Stimulated activated CD4-positive, alpha-beta T cell treated with anti-CD3 and anti-CD28 coated beads, Interleukin-15, amount 100 ng/mL, for 1 hour (primary cell): ENCODE results near the gene COL5A2.

ENCODE experiments used
- DNase-seq, 2 donors: peaks; one replicate each; pipeline ENCODE4 v3.0.0-alpha.2; 2020; ENCODE audit warnings: low read depth in 1 of 2, low spot score in 1 of 2

Gene COL5A2

DNA sequence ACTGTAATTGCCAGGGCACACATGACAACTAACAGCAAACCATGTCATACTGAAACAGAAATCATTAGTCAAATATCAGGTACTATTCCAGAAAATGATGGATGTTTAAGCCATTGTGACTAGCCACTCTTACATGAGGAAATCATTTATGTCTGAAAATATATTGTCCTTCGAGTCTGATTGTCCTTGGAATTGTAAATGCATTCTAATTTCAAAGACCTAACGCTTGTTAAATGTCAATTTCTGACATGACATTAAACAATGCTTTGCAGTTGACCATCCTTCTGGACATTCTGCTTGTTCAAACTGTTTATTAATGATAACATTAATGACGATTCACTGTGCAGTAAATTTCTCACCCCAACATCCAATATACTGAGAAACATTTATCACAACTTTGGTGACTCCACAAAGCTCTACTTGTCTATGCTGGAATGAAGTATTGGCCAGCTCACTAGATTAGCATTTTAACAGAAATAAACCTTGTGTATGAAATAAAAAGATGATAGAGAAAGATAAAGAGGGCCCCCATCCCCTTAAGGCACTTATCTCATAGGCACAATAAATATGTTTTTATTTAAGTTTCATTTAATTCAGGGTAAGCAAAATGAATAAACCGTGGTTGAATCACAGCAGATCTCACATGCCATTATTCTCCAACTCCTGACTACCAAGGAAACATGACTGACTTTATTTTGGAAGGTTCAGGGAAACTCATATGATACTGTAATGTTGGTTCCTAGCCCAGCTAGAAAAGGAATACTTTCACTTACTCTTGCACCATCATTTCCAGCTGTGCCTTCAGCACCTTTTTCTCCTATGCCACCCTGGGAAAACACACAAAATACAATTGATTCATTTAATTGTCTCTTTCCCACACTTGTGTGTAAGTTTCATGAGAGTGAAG is 123.1 kb downstream of the COL5A2 start:
- no peak for DNase-seq

DNA sequence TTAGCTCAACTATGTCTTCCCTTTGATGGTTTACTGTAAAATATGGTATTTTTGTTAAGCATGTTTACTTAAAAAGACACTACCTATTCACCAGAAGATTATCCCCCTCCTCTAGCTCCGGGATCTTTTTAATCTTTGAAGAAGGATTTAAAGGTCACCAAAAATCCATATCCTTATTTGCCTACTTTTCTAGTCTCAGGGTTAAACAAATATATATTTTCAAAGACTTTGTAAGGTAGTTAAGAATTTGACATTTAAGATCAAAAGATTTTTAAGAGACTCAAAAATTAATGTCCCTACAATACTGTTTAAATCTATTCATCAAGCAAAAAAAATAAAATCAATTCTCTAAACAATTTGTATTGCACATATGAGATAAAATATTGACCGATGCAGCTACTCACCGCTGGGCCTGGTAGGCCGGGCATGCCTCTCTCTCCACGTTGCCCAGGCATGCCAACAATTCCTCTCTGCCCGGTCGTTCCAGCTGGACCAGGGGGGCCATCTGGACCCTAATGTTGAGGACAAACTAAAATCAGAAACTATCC is 129.3 kb downstream of the COL5A2 start:
- no peak for DNase-seq

GRCh38 chr2:189049709-189050164 is 129.8 kb downstream of the COL5A2 start:
- no peak for DNase-seq

GRCh38 chr2:189048189-189048588 is 131.4 kb downstream of the COL5A2 start:
- DNase-seq: no peak

GRCh38 chr2:189047171-189047888 is 132.2 kb downstream of the COL5A2 start:
- DNase-seq: no peak

DNA sequence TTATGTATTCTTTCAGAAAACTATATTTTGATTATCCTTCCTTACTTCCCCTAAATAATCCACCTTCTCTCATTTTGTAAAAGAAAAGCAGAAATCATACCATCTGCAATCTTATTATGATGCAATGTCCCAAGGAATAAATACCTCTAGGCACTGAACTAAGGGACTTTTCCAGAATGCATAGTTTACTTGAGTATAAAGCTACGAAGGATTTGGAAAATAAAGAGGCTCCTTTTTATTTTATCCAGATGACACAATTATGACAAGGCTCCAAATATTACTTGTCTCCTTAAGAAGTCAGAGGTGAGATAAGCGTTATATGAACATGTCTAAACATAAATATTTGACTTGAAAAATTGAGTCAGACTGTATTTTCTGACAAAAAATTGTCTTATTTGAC is 133.2 kb downstream of the COL5A2 start:
- no peak for DNase-seq

DNA sequence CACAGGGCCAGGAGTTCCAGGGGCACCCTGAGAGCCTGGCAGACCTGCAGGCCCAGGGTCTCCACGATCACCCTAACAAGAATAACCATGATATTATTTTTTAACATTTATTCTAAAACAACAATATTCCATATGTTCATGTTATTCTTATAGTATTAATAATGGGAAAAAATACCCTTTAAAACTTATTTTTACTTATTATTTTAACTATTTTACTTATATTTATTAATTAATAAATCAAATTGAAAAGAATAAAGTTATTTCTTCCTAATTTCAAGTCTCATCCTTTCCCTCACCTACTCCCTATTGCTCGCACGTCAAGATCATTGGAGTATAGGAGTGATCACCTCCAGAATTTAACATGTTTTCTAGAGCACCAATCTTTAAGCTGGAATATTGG is 133.7 kb downstream of the COL5A2 start:
- DNase-seq: no peak

DNA sequence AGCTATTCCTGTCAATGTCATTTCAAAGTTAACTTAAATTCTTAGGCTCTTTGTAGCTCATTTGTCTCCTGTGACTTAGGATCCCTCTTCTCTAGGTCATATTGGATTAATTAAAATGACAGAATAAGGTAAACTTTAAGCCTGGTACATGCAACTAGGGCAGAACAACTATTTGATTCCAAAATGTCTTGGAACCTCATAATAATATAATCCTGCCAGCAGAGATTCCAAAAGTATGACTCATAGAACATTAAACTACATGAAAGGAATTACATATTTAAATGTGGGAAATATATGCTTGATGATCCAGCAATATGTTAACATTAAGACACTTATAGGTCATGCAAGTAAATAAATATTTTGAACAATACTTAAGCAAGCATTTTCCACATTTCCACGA is 142.0 kb downstream of the COL5A2 start:
- DNase-seq: no peak

DNA sequence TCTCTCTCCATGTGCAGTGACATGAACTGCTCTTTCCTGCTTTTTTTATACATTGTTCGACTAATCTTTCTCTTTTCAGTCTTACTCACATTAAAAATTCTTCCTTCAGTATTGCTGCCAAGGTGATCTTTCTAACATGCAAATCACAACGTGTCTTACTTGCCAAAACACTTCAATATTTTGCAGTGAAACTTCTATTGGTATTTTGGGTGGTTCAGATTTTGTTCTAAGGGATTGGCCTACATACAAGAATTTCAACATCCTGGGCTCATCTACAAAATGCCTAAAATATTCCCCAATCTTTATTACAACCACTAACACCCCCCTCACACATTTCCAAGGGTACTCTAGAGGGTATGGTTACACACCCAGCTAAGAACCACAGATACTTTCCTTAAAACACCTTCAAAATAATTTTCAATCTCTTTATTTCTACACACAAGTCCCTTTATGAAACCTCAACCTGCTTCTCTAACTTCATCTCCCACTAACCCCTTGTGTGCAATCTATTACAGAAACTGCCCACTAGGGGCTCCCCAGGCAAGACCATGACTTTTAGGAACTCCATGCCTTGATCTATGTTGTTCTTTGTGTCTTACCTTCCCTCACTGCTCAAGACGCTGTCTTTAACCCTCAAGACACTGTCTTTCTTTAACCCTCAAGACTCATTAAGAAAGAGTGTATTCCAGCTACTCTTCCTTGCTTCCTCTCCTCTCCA is 154.5 kb downstream of the COL5A2 start:
- DNase-seq: no peak

GRCh38 chr2:189022492-189022891 is 157.1 kb downstream of the COL5A2 start:
- DNase-seq: no peak

DNA sequence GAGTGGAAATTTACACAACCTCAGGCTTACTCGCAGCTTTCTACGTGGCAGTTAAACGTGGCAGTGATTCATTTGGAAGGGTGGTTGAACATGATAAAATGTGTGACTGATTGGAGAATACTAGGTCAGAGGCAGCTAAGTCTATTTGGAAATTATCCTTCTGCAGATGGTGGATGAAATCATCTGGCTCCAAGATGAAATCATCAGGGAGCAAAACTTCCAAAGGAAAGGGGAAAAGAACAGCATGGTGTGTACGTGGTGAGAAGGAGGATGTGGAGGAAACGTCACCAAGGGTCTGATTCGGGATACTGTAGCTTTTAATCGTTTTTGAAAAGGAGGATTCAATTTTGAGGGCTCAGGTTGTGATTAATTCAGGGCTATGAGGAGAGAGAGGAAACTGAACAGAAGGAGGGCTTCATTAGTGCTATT is 157.5 kb downstream of the COL5A2 start:
- DNase-seq: no peak

DNA sequence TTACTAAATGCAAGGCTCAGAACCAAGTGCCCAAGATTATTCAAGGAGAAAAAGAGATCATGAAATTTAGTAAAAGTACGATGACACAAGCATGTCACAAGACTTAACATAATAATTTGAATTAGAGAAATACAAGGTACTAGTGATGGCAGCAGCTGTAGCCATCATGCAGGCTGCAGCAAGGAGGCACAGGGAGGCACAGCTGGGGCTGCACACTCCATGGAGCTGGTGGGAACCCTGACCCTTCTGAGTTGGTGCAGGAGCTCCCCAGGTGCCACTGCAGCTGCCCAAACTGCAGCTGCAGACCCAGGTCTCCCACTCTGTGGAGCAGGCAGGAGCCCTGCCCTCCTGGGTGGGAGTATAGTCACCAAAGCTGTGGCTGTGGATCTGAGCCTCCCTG is 159.4 kb downstream of the COL5A2 start:
- no peak for DNase-seq

- DNase-seq: no peak
These were observed 160.9 kb downstream of the COL5A2 start for GRCh38 chr2:189018631-189019030.

DNA sequence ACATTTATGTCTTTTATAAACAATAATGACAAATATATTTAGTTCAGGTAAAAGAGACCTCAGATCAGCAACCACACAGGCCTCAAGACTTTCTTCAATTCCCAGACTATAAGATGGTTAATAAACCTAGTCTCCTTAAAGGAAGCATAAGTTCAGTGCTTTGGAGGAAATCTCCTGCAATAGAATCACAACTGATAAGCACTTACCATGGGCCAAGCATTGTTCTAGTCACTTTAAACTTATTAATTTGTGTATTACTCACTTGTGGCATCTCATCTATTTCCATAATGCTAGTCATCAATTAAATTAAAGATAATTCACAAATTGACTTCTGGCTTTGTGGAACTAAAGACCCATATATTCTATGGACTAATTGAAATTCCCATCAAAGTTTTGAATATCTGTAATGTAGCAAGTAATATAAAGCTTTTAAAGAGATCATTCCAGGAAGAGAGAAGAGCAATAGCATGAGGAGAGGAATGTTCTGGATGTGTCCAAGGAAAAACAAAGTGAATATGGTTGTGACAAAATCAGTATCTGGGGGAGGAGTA is 163.2 kb downstream of the COL5A2 start:
- no peak for DNase-seq

GRCh38 chr2:189015359-189015758 is 164.2 kb downstream of the COL5A2 start:
- DNase-seq: no peak

DNA sequence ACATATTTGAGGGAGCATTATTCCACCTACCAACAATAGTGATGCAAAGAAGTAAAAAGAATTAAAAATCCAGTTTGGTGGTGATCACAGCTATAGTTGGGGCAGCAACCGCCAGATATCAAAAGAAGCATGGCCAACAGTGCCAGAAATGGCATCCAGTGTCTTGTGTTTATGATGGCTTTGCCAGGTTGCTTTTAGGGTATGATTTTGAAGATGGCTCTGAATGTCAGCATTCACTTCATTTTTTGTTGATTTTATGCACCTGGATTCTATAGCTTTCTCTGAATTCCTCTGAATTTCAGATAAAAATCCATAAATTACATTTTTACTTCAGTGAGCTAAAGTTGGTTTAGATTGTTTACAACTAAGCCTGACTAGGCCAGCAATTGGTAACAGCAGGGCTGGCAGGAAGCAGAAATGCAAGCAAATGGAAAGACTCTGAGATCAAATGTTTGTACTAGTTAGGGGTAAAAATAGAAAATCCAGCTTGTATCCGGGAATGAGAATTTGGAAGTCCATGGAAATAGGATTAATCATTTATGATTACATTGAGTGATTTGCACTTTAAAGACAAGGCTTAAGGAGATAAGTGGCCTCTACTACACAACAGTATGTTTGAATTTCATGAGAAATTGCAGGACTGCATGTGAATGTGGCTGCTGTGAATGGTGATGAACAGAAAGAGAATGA is 165.0 kb downstream of the COL5A2 start:
- no peak for DNase-seq

GRCh38 chr2:189013671-189014448 is 165.7 kb downstream of the COL5A2 start:
- DNase-seq: no peak

DNA sequence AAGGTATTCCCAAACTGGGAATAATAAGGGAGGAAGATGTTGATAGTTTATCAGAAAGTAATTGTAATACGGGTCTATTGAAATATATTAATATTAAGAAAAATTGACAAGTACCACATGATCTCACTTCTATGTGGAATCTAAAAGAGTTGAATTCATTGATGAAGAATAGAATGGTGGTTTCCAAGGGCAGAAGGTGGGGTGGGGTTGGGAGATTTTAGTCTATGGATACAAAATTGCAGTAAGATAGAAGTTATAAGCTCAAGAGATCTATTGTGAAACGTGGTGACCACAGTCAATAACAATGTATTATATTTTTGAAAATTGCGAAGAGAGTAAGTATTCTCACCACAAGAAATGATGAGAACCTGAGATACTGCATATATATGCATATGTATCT is 166.5 kb downstream of the COL5A2 start:
- no peak for DNase-seq

- no peak for DNase-seq
These were observed 167.2 kb downstream of the COL5A2 start for GRCh38 chr2:189012351-189012750.

GRCh38 chr2:189010536-189010935 is 169.0 kb downstream of the COL5A2 start:
- DNase-seq: no peak
